Stimulated activated CD4-positive, alpha-beta T cell treated with anti-CD3 and anti-CD28 coated beads, Interleukin-15, amount 100 ng/mL, for 1 hour (primary cell): Measurements from ENCODE around the gene UBXN11.

Source experiments
- DNase-seq, 2 donors: peaks; one replicate each; pipeline ENCODE4 v3.0.0-alpha.2; 2020; ENCODE audit warnings: low read depth in 1 of 2, low spot score in 1 of 2

The UBXN11 gene

GRCh38 chr1:26274801-26275425, 31.5 kb downstream of the UBXN11 start:
- no peak for DNase-seq

DNA sequence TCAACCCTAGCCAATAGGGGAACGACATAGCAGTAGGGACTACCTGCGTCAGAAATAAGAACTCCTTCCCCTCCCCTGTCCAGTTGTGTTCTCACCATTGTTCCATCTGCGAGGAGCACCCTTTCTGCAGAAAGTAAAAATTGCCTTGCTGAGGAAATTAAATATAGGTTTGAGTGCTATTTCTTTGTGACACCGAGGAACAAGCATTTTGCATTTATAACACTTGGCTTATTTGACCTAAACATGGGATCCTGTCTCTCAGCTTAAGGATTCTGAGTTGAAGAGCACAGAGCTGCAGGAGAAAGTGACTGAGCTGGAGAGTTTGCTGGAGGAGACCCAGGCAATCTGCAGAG, 37.3 kb downstream of the UBXN11 start:
- DNase-seq, result no peak

- no peak for DNase-seq
Measured at GRCh38 chr1:26268290-26269197, 37.9 kb downstream of the UBXN11 start.

DNA sequence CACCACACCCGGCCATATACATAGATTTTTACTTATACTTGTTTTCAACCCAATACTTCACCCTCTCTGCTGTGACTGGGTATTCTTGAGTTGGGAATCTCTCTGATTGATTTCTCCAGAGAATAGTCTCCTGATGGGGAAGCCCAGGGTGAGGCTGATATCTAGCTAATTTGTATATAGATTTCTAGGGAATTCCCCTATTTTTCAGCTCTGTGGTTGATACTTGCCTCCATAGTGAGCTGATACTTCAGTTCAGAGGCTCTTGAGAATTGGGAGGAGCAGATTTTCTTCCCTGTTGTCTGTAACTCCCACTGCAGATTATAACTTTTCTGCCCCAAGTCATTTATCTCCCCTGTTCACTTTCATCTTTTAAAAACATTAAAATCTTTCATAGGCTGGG, 41.0 kb downstream of the UBXN11 start:
- DNase-seq, result no peak

GRCh38 chr1:26263212-26263611, 43.2 kb downstream of the UBXN11 start:
- DNase-seq, result no peak

- no peak for DNase-seq
Measured at GRCh38 chr1:26259578-26259977, 46.9 kb downstream of the UBXN11 start.

- DNase-seq, result no peak
Measured at GRCh38 chr1:26259005-26259404, 47.4 kb downstream of the UBXN11 start.

- DNase-seq, result no peak
Measured at GRCh38 chr1:26257222-26257621, 49.2 kb downstream of the UBXN11 start.

DNA sequence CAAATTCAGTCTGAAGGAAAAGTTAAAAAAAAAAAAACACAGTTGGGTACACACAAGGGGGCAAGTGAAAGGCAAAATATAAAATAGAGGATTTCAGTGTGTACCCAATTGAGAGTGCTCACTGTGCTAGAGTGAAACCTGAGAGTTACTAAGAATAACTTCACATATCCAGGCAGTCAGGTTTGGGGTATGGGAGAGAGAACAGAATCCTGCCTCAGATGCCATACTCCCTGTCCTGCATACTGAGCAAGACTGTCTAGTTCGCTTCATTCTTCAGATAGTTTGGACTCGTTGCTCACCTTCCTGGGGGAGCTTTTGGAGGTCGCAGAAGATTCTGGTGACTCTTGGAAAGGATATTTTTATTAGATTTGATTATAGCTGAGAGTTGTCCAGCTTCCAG, 52.0 kb downstream of the UBXN11 start:
- no peak for DNase-seq

- no peak for DNase-seq
Measured at GRCh38 chr1:26252718-26253117, 53.7 kb downstream of the UBXN11 start.

DNA sequence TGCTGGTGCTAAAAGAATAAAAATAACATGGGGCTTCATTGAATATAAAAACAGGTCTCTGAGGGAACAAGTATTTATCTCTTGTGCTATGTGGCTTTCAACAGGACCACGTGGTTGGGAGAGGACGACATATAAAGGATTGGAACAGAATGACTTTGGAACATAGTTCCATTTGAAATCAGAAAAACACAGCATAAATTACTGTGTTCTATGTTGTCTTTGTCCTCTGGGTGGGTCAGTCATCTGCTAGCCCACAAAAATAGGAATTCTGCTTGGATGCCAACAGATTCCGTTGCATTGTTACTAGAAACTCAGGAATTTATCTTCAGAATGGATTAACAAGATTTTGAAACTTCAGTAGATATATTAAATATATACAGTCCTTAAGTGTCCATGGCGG, 66.5 kb downstream of the UBXN11 start:
- DNase-seq, result no peak

DNA sequence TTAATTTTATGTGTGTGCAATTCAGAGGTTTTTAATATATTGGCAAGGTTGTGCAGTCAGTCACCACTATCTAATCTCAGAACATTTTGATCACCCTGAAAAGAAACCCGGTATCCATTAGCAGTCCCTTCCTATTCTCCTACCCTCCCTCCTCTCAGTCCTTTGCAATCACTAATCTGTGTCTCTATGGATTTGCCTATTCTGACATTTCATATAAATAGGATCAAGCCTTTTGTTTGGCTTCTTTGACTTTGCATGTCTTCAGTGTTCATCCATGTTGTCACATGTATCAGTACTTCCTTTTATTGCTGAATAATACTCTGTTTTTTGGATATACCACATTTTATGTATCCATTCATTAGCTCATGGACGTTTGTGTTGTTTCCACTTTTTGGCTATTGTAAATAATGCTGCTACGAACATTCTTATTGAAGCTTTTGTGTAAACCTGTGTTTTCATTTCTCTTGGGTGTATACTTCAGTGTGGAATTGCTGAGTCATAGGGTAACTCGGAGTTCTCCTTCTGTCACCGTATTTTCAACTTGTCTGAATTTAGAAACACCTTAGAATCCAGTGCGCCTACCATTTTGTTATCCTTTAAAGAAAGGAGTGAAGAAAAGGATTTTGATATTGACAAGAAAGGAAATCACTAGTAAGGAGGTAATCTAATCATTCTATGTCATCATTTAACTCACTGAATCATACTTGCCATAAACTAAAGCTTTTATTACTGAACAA, 69.0 kb downstream of the UBXN11 start:
- no peak for DNase-seq

GRCh38 chr1:26234644-26235370, 71.6 kb downstream of the UBXN11 start:
- no peak for DNase-seq

- DNase-seq, result peak; percentile 95 to 96
Measured at GRCh38 chr1:26233903-26234643, 72.4 kb downstream of the UBXN11 start, which contains the start of gene CEP85. Gene CEP85, plus strand, starts transcription at chr1:26234200. Its CDS starts 5,584 bp downstream, at chr1:26239784.
